ENCODE data around the gene CER1. TPM values are rescaled to one million over a fixed set of nuclear protein-coding genes. Genes with fewer than 3 reads are reported as not detected.

The CER1 gene
- total and polyA plus RNA-seq, 2 donors (not counting 3 experiments of a cell fraction or from before 2014, with no cell fraction given), result 0.06 TPM; not detected in 1

- Histone ChIP-seq H3K9ac (replicated peaks; ENCODE audit: extremely low read depth, insufficient read depth, low read length) (no peak overlapping the region), H3K4me3 (replicated peaks in 1 of 3; ENCODE audit: insufficient read depth in 1 of 3, low read depth in 1 of 3, low read length in 3 of 3) (no peak overlapping the region), H3K79me2 (ENCODE audit: control insufficient read depth, insufficient read depth, low read length) (no peaks in the 10 kb centered on the region), H4K20me1 (replicated peaks; ENCODE audit: control insufficient read depth, extremely low read depth, insufficient read depth, low read length) (no peaks in the 10 kb centered on the region), H3K9me1 (replicated peaks; ENCODE audit: control insufficient read depth, extremely low read depth, insufficient read depth, low read length) (no peaks in the 10 kb centered on the region), H3K4me1 (ENCODE audit: control insufficient read depth, extremely low read depth, insufficient read depth, low read length) (peaks cover 3% of the 10 kb centered on the region), H3K36me3 (ENCODE audit: control insufficient read depth in 2 of 2, extremely low read depth in 1 of 2, insufficient read depth in 2 of 2, low read length in 2 of 2) (no peaks in the 10 kb centered on the region), H3K9me3 (replicated peaks; ENCODE audit: control insufficient read depth, insufficient read depth, low read length) (no peaks in the 10 kb centered on the region), H3K27me3 (ENCODE audit: control insufficient read depth in 2 of 2, insufficient read depth in 2 of 2, low read length in 2 of 2) (no peaks in the 10 kb centered on the region), H3K27ac (ENCODE audit: insufficient read depth, low read depth, low read length) (no peak overlapping the region), H2AFZ (ENCODE audit: low read depth, low read length) (no peak overlapping the region), H3K4me2 (ENCODE audit: insufficient read depth, low read length) (no peak overlapping the region)
- intact Hi-C loops (cut with micrococcal nuclease) (loop anchor here (5.0 kb wide), 1 partner anchor 371 kb away; no protein-coding TSS in a partner anchor), dilution Hi-C loops (cut with MboI; ENCODE audit: extremely low pct_ligation_motif_present, low sequenced_read_pairs) (no loop called here)
- no peak for DNase-seq (ENCODE audit: low read depth, low spot score)
- ChIA-PET POLR2A (no interaction called here), CTCF (interaction anchor here (0.9 to 5.6 kb wide), 13 partner anchors 20 to 348 kb away, joined by 3 to 130 read pairs (median 4); partner anchors contain the start of gene ZDHHC21)
- BruUV-seq (replicated peaks), result no TSS peak
- no peak for FAIRE-seq
- TF ChIP-seq MYC (IDR thresholded peaks at IDR 0.05; ENCODE audit: low read depth, low read length) (no peak), EZH2 (IDR thresholded peaks at IDR 0.05; ENCODE audit: borderline replicate concordance, low read depth, low read length, severe bottlenecking) (no peak), CTCF (IDR thresholded peaks at IDR 0.05; ENCODE audit: extremely low read depth in 1 of 2, insufficient read depth in 1 of 2, low read depth in 1 of 2, low read length in 2 of 2) (no peak), GATA2 (IDR thresholded peaks at IDR 0.05; ENCODE audit: insufficient read depth, insufficient read length, low read depth, low read length) (no peak), POLR2AphosphoS5 (IDR thresholded peaks at IDR 0.05; ENCODE audit: insufficient read depth, low read depth, low read length) (no peak), JUN (IDR thresholded peaks at IDR 0.05; ENCODE audit: borderline replicate concordance, insufficient read depth, insufficient read length, low read depth) (no peak), MAX (IDR thresholded peaks at IDR 0.05; ENCODE audit: insufficient read depth, insufficient read length) (no peak), POLR2A (IDR thresholded peaks at IDR 0.05; ENCODE audit: low read depth, low read length) (no peak)
Measured at GRCh38 chr9:14766299-14766698, 43.8 kb upstream of the CER1 start.

All from endothelial cell of umbilical vein (primary cell).